Thyroid gland (tissue), 4 donors: ENCODE measurements around the gene EFCAB8. TPM values are rescaled to one million over a fixed set of nuclear protein-coding genes. Genes with fewer than 3 reads are reported as not detected.

Experiments used
- DNase-seq, 2 donors: peaks; one replicate each; pipeline ENCODE4 v3.0.0-alpha.2; 2019
- H3K27ac ChIP-seq, 3 donors: fragments of 200-600 bp; sonication (generic); 1 replicate in 2 of 3; 2 replicates in 1 of 3; pipeline ENCODE4 v1.5.1; 2016 to 2019; ENCODE audit warnings: mild to moderate bottlenecking in 1 of 3, moderate library complexity in 1 of 3
- H3K27me3 ChIP-seq: fragments of 200-600 bp; sonication (generic); one replicate; pipeline ENCODE4 v1.5.1; 2019
- H3K36me3 ChIP-seq, 2 donors: fragments of 200-600 bp; sonication (generic); one replicate each; pipeline ENCODE4 v1.5.1; 2016 to 2019
- H3K4me1 ChIP-seq, 2 donors: fragments of 200-600 bp; sonication (generic); one replicate each; pipeline ENCODE4 v1.5.1; 2017 to 2019
- H3K4me3 ChIP-seq, 3 donors: fragments of 200-600 bp; sonication (generic); replicated peaks in 1 of 3; 1 replicate in 2 of 3; 2 replicates in 1 of 3; pipeline ENCODE4 v1.5.1; 2016; ENCODE audit warnings: mild to moderate bottlenecking in 1 of 3
- H3K9me3 ChIP-seq: fragments of 200-600 bp; sonication (generic); one replicate; pipeline ENCODE4 v1.5.1; 2017
- POLR2A ChIP-seq, 2 donors: fragments of 450-650 bp; IDR thresholded peaks; one replicate each; pipeline ENCODE4 v1.6.1; 2017; ENCODE audit warnings: antibody characterized with exemption in 2 of 2, mild to moderate bottlenecking in 2 of 2, moderate library complexity in 1 of 2
- WGBS, 2 donors: methylation state at CpG; one replicate each; pipeline ENCODE4 v1.1.5; 2017; 5-methylcytosine and 5-hydroxymethylcytosine counted together
- intact Hi-C: fragments of 100-400 bp; cut with DNase I; formaldehyde crosslinking; loops from one replicate; pipeline ENCODE4 v1.15.1; 2023
- total RNA-seq, 4 donors: library from RNA; depleted of rRNA; stranded (reverse); fragments of >200 nt; gene quantifications; one replicate each; pipeline ENCODE4 v1.2.3, GENCODE V29; 2016
- TF ChIP-seq, protein P1 (sequence below), 6 experiments: fragments of 200-600 bp in 3 of 6; fragments of 450-650 bp in 3 of 6; sonication (generic) in 3 of 6; IDR thresholded peaks; one replicate each; pipeline ENCODE4 v1.5.1; 2016 to 2019; ENCODE audit warnings: antibody characterized with exemption in 6 of 6, mild to moderate bottlenecking in 2 of 6, inconsistent platforms in 1 of 6, moderate library complexity in 1 of 6

The EFCAB8 gene
- total RNA-seq, 4 donors from 2014 or later, result 0.27 to 2.3 TPM; not detected in 2

- Histone ChIP-seq H3K36me3 (no peaks in the 10 kb centered on the region), H3K27me3 (no peaks in the 10 kb centered on the region), H3K27ac (no peak overlapping the region), H3K4me3 (no peak overlapping the region), H3K9me3 (no peaks in the 10 kb centered on the region), H3K4me1 (peaks cover 0 to 2% of the 10 kb centered on the region in 2 donors)
- no peak for TF ChIP-seq POLR2A (IDR thresholded peaks at IDR 0.05)
- TF ChIP-seq, protein P1, sequence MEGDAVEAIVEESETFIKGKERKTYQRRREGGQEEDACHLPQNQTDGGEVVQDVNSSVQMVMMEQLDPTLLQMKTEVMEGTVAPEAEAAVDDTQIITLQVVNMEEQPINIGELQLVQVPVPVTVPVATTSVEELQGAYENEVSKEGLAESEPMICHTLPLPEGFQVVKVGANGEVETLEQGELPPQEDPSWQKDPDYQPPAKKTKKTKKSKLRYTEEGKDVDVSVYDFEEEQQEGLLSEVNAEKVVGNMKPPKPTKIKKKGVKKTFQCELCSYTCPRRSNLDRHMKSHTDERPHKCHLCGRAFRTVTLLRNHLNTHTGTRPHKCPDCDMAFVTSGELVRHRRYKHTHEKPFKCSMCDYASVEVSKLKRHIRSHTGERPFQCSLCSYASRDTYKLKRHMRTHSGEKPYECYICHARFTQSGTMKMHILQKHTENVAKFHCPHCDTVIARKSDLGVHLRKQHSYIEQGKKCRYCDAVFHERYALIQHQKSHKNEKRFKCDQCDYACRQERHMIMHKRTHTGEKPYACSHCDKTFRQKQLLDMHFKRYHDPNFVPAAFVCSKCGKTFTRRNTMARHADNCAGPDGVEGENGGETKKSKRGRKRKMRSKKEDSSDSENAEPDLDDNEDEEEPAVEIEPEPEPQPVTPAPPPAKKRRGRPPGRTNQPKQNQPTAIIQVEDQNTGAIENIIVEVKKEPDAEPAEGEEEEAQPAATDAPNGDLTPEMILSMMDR (IDR thresholded peaks at IDR 0.05), result no peak
- intact Hi-C loops, result no loop called here
- WGBS, 2 donors, result 92 to 98% methylated on average over 5 of the region's 5 CpGs
- DNase-seq, result no peak
These were observed 29.9 kb downstream of the EFCAB8 start for GRCh38 chr20:32888636-32889035.

- H3K4me1 ChIP-seq, result peaks cover 0 to 7% of the 10 kb centered on the region in 2 donors
- H3K27ac ChIP-seq, result no peak overlapping the region
- WGBS, 2 donors, result 82 to 88% methylated on average over 2 to 5 of the region's 5 CpGs
- intact Hi-C loops, result no loop called here
- H3K36me3 ChIP-seq, result no peaks in the 10 kb centered on the region
- TF ChIP-seq, protein P1 (IDR thresholded peaks at IDR 0.05), result no peak
- TF ChIP-seq POLR2A (IDR thresholded peaks at IDR 0.05), result no peak
- H3K4me3 ChIP-seq, result no peak overlapping the region
- H3K9me3 ChIP-seq, result no peaks in the 10 kb centered on the region
- H3K27me3 ChIP-seq, result no peaks in the 10 kb centered on the region
- no peak for DNase-seq
These were observed 30.6 kb downstream of the EFCAB8 start for GRCh38 chr20:32889281-32889680.

DNA sequence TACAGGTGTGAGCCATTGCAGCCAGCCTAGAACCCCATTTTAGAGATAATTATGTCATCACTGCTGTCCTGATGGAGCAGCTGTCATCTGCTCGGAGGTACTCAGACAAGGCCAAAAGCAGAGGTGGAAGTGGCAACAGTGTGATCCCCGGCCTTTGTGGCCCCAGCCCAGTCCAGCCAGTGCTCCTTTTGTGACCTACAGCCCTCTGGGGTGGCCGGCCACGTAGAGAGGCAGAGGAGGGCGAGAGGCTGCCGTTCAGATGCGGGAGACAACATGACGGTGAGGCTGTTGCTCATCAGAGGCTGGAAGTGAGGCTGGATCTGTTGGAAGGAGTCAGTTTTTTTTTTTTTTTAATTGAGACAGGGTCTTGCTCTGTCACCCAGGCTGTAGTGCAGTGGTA lies 32.8 kb downstream of the EFCAB8 start:
- H3K36me3 ChIP-seq, result no peaks in the 10 kb centered on the region
- no peaks in the 10 kb centered on the region for H3K9me3 ChIP-seq
- H3K4me1 ChIP-seq, result peaks cover 0 to 7% of the 10 kb centered on the region in 2 donors
- DNase-seq, result no peak
- H3K27ac ChIP-seq, result no peak overlapping the region
- 89 to 97% methylated on average over 8 of the region's 8 CpGs for WGBS, 2 donors
- intact Hi-C loops, result loop anchor here (5.0 kb wide), 1 partner anchor 104 kb away; no protein-coding TSS in a partner anchor
- no peak overlapping the region for H3K4me3 ChIP-seq
- H3K27me3 ChIP-seq, result no peaks in the 10 kb centered on the region
- TF ChIP-seq, protein P1 (IDR thresholded peaks at IDR 0.05), result no peak
- TF ChIP-seq POLR2A (IDR thresholded peaks at IDR 0.05), result no peak

DNA sequence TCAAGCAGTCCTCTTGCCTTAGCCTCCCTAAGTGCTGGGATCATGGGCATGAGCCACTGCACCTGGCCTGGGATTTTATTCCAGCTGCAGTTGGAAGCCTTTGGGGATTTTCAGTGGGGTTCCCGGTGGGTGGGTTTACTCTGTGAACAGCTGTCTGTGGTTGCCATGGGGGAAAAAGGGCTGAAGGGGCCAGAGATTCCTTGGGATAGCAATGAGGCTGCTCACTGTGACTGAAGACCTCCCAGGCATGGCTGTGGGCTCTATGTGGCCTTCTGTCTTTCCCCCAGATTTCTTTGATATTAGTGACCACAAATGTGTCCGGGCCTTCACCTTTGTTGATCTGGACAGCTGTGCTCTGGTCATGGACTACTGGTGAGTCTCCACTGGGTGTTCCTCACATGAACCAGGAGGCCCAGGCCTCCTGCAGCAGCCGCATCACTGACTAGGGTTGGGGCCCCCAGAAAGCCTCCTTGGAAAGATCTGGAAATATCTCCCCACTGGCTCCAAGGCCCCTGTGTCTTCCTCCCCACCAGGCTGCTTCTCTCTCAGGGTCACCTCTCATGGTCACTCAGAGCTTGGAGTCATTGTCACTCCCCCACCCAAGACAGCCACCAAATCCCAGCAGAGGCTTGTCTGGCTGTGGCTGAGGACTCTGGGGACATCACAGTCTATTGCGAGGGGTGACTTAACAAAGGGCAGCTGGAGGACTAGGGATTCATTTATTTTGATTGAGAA lies 33.4 kb downstream of the EFCAB8 start:
- no peak for TF ChIP-seq POLR2A (IDR thresholded peaks at IDR 0.05)
- TF ChIP-seq, protein P1 (IDR thresholded peaks at IDR 0.05), result no peak
- Histone ChIP-seq H3K27me3 (no peaks in the 10 kb centered on the region), H3K27ac (no peak overlapping the region), H3K4me3 (no peak overlapping the region), H3K36me3 (no peaks in the 10 kb centered on the region), H3K4me1 (peaks cover 0 to 7% of the 10 kb centered on the region in 2 donors), H3K9me3 (no peaks in the 10 kb centered on the region)
- 81 to 89% methylated on average over 3 to 4 of the region's 4 CpGs for WGBS, 2 donors
- no peak for DNase-seq
- intact Hi-C loops, result loop anchor here (5.0 kb wide), 1 partner anchor 105 kb away; no protein-coding TSS in a partner anchor
